GM23248 (cell line): Measurements from ENCODE around the gene CHN2.

Experiments used
- EZH2 ChIP-seq: fragments of 200-600 bp; sonication (generic); IDR thresholded peaks from 2 replicates; pipeline ENCODE4 v1.6.1; 2018; ENCODE audit warnings: antibody characterized with exemption, mild to moderate bottlenecking; ENCODE audit not compliant: insufficient read depth, poor library complexity, severe bottlenecking
- EZH2phosphoT487 ChIP-seq: fragments of 200-600 bp; sonication (generic); IDR thresholded peaks from 2 replicates; pipeline ENCODE4 v1.6.1; 2018; ENCODE audit warnings: antibody characterized with exemption, moderate library complexity, mild to moderate bottlenecking, low read depth; ENCODE audit not compliant: insufficient read depth

- TF ChIP-seq EZH2 (no peak), EZH2phosphoT487 (no peak)
These were observed 34.5 kb downstream of the CHN2 start for GRCh38 chr7:29229066-29229465.
